Measurements from ENCODE around the gene ALDOB.

ALDOB gene

DNA sequence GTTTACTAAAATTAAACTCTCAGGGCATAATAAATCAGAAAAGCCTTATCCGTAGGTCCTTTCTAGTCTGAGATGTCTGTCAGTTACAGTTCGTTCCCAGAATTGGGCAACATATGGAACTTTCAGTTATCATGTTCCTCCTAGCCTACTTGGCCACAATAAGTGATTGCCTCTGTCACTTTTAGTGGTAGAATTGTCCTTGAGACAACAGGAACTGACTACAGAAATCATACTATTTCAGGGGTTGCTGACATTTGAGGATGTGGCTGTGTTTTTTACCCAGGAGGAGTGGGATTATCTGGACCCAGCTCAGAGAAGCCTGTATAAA lies 36.0 kb downstream of the ALDOB start:
- peaks cover 38% of the 10 kb centered on the region for H3K9me3 ChIP-seq (ENCODE audit: control insufficient read depth, low read length)
- H2BK5ac ChIP-seq (ENCODE audit: low read depth, low read length, poor library complexity, severe bottlenecking): no peak overlapping the region

DNA sequence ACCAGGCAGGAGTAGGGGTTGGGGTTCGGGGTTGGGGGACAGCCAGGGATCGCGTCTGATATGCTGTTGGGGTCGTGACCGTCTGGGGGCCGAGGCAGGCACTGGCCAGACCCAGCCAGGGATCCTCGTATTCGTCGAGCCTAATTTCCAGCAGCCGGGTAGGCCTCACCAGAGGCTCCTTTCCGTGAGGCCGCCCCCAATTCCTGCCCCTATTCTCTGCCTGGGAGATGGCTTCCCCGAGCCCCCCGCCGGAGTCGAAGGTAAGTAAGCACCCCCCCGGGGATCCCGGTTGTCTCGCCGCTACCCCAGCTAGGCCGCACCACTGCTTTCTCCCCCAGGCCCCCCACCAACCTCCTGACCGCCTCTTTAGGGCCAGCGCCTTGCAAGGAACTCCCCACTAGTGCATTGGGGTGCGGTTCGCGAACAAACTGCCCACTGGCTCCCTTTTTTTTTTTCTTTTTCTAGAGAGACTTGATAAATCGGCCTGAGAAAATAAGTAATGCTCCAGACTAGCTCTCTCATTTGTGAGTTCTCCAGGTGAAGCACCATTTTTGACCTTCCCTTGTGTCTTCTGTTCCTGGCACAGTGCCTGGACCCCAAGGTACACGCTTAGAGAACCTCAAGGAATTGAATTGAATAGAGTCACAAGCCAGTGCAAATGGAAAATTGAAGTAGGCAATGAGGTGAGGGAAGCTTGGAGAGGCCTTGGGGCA lies 36.5 kb downstream of the ALDOB start:
- Histone ChIP-seq H2BK120ac (ENCODE audit: low read depth, low read length) (peak overlapping the region; percentile 86), H2BK12ac (ENCODE audit: low read length in 2 of 2) (no peak overlapping the region), H3K79me1 (replicated peaks; ENCODE audit: low read length, poor library complexity, severe bottlenecking) (peaks cover 24% of the 10 kb centered on the region), H2BK5ac (ENCODE audit: low read depth, low read length, poor library complexity, severe bottlenecking) (no peak overlapping the region), H3K27ac (ENCODE audit: low read length, poor library complexity, severe bottlenecking) (no peak overlapping the region), H3K14ac (ENCODE audit: low read length in 2 of 2) (peak overlapping the region in 1 of 2 experiments; percentile 87), H3K4me2 (ENCODE audit: low read length, poor library complexity, severe bottlenecking) (peak overlapping the region; percentile 85), H3K9ac (ENCODE audit: low read length) (peak overlapping the region; percentile 99), H2BK15ac (ENCODE audit: low read depth, poor library complexity, severe bottlenecking) (no peak overlapping the region), H3K4ac (ENCODE audit: low read depth in 1 of 2, low read length in 2 of 2) (peak overlapping the region; percentile 35 to 65), H3K4me3 (ENCODE audit: insufficient read depth in 1 of 2, low read depth in 1 of 2, low read length in 2 of 2) (peak overlapping the region; percentile 71 to 98), H3K18ac (ENCODE audit: low read depth in 1 of 2, low read length in 2 of 2) (peak overlapping the region; percentile 44 to 86), H3K36me3 (ENCODE audit: control insufficient read depth in 1 of 2, insufficient read depth in 2 of 2, low read depth in 1 of 2, low read length in 2 of 2) (peaks cover 7 to 58% of the 10 kb centered on the region in 2 experiments), H3K4me1 (ENCODE audit: control insufficient read depth, insufficient read depth, low read depth, low read length) (peaks cover 3% of the 10 kb centered on the region), H3K27me3 (ENCODE audit: control insufficient read depth in 1 of 2, insufficient read depth in 1 of 2, low read length in 2 of 2) (no peaks in the 10 kb centered on the region), H2AFZ (ENCODE audit: low read depth, low read length) (peak overlapping the region; percentile 36), H4K8ac (ENCODE audit: low read length) (peak overlapping the region; percentile 61), H4K91ac (ENCODE audit: low read length) (peak overlapping the region; percentile 69), H2AK5ac (ENCODE audit: low read length, severe bottlenecking) (no peak overlapping the region), H3K23ac (ENCODE audit: low read length in 2 of 2) (peak overlapping the region in 1 of 2 experiments; percentile 70), H3K9me3 (ENCODE audit: control insufficient read depth, low read length) (peaks cover 32% of the 10 kb centered on the region)
- WGBS: 3% methylated on average over 28 of the region's 28 CpGs
- peak; percentile 25 for DNase-seq

More for the DNA sequence above, 36.0 kb downstream of the ALDOB start:
- H3K79me1 ChIP-seq (replicated peaks; ENCODE audit: low read length, poor library complexity, severe bottlenecking): peaks cover 20% of the 10 kb centered on the region
- no peak overlapping the region for H4K8ac ChIP-seq (ENCODE audit: low read length)
- H3K27ac ChIP-seq (ENCODE audit: low read length, poor library complexity, severe bottlenecking): no peak overlapping the region
- no peak overlapping the region for H4K91ac ChIP-seq (ENCODE audit: low read length)
- 40% methylated on average over 1 of the region's 2 CpGs for WGBS
- H2BK12ac ChIP-seq (ENCODE audit: low read length in 2 of 2): no peak overlapping the region
- H3K4me3 ChIP-seq (ENCODE audit: insufficient read depth in 1 of 2, low read depth in 1 of 2, low read length in 2 of 2): peak overlapping the region in 1 of 2 experiments; percentile 98
- peaks cover 7 to 59% of the 10 kb centered on the region in 2 experiments for H3K36me3 ChIP-seq (ENCODE audit: control insufficient read depth in 1 of 2, insufficient read depth in 2 of 2, low read depth in 1 of 2, low read length in 2 of 2)
- peaks cover 3% of the 10 kb centered on the region for H3K4me1 ChIP-seq (ENCODE audit: control insufficient read depth, insufficient read depth, low read depth, low read length)
- DNase-seq: no peak
- no peaks in the 10 kb centered on the region for H3K27me3 ChIP-seq (ENCODE audit: control insufficient read depth in 1 of 2, insufficient read depth in 1 of 2, low read length in 2 of 2)
- peak overlapping the region; percentile 99 for H3K9ac ChIP-seq (ENCODE audit: low read length)
- H3K4ac ChIP-seq (ENCODE audit: low read depth in 1 of 2, low read length in 2 of 2): no peak overlapping the region
- no peak overlapping the region for H2AFZ ChIP-seq (ENCODE audit: low read depth, low read length)
- H2BK120ac ChIP-seq (ENCODE audit: low read depth, low read length): no peak overlapping the region
- H2BK15ac ChIP-seq (ENCODE audit: low read depth, poor library complexity, severe bottlenecking): no peak overlapping the region
- H3K23ac ChIP-seq (ENCODE audit: low read length in 2 of 2): no peak overlapping the region
- H3K4me2 ChIP-seq (ENCODE audit: low read length, poor library complexity, severe bottlenecking): peak overlapping the region; percentile 85
- H2AK5ac ChIP-seq (ENCODE audit: low read length, severe bottlenecking): no peak overlapping the region
- no peak overlapping the region for H3K18ac ChIP-seq (ENCODE audit: low read depth in 1 of 2, low read length in 2 of 2)
- no peak overlapping the region for H3K14ac ChIP-seq (ENCODE audit: low read length in 2 of 2)

GRCh38 chr9:101398068-101398929 lies 37.3 kb downstream of the ALDOB start, which contains the start of the genes MRPL50 and ZNF189:
MRPL50 (minus strand) TSS chr9:101398618; CDS start chr9:101398592, 26 bp downstream.
ZNF189 (plus strand) TSS chr9:101398851; CDS start chr9:101399157, 306 bp downstream.
- Histone ChIP-seq H3K79me1 (replicated peaks; ENCODE audit: low read length, poor library complexity, severe bottlenecking) (peaks cover 24% of the 10 kb centered on the region), H4K91ac (ENCODE audit: low read length) (peak within 1 kb of the TSS; percentile 69), H3K9ac (ENCODE audit: low read length) (peak within 1 kb of the TSS; percentile 99), H2AK5ac (ENCODE audit: low read length, severe bottlenecking) (no peak within 1 kb of the TSS), H3K23ac (ENCODE audit: low read length in 2 of 2) (peak within 1 kb of the TSS in 1 of 2 experiments; percentile 70), H3K14ac (ENCODE audit: low read length in 2 of 2) (peak within 1 kb of the TSS in 1 of 2 experiments; percentile 87), H2BK12ac (ENCODE audit: low read length in 2 of 2) (no peak within 1 kb of the TSS), H3K27ac (ENCODE audit: low read length, poor library complexity, severe bottlenecking) (peak within 1 kb of the TSS; percentile 50), H2BK15ac (ENCODE audit: low read depth, poor library complexity, severe bottlenecking) (no peak within 1 kb of the TSS), H2BK120ac (ENCODE audit: low read depth, low read length) (peak within 1 kb of the TSS; percentile 86), H2BK5ac (ENCODE audit: low read depth, low read length, poor library complexity, severe bottlenecking) (no peak within 1 kb of the TSS), H3K36me3 (ENCODE audit: control insufficient read depth in 1 of 2, insufficient read depth in 2 of 2, low read depth in 1 of 2, low read length in 2 of 2) (peaks cover 7 to 51% of the 10 kb centered on the region in 2 experiments), H3K4me1 (ENCODE audit: control insufficient read depth, insufficient read depth, low read depth, low read length) (peaks cover 3% of the 10 kb centered on the region), H4K8ac (ENCODE audit: low read length) (peak within 1 kb of the TSS; percentile 87), H3K9me3 (ENCODE audit: control insufficient read depth, low read length) (peaks cover 25% of the 10 kb centered on the region), H3K27me3 (ENCODE audit: control insufficient read depth in 1 of 2, insufficient read depth in 1 of 2, low read length in 2 of 2) (no peaks in the 10 kb centered on the region), H3K18ac (ENCODE audit: low read depth in 1 of 2, low read length in 2 of 2) (peak within 1 kb of the TSS; percentile 44 to 86), H3K4me3 (ENCODE audit: insufficient read depth in 1 of 2, low read depth in 1 of 2, low read length in 2 of 2) (peak within 1 kb of the TSS; percentile 71 to 98), H2AFZ (ENCODE audit: low read depth, low read length) (peak within 1 kb of the TSS; percentile 71), H3K4ac (ENCODE audit: low read depth in 1 of 2, low read length in 2 of 2) (peak within 1 kb of the TSS; percentile 46 to 65), H3K4me2 (ENCODE audit: low read length, poor library complexity, severe bottlenecking) (peak within 1 kb of the TSS; percentile 91)
- DNase-seq: peak; percentile 99
- under 1% methylated on average over 44 of the region's 44 CpGs for WGBS

GRCh38 chr9:101397746-101398067 lies 37.9 kb downstream of the ALDOB start:
- Histone ChIP-seq H3K23ac (ENCODE audit: low read length in 2 of 2) (no peak overlapping the region), H2BK15ac (ENCODE audit: low read depth, poor library complexity, severe bottlenecking) (no peak overlapping the region)
- WGBS: 14% methylated on average over 4 of the region's 4 CpGs

More at GRCh38 chr9:101397746-101398067, 37.9 kb downstream of the ALDOB start:
- no peaks in the 10 kb centered on the region for H3K27me3 ChIP-seq (ENCODE audit: control insufficient read depth in 1 of 2, insufficient read depth in 1 of 2, low read length in 2 of 2)
- no peak overlapping the region for H2AK5ac ChIP-seq (ENCODE audit: low read length, severe bottlenecking)
- no peak overlapping the region for H3K27ac ChIP-seq (ENCODE audit: low read length, poor library complexity, severe bottlenecking)
- H4K8ac ChIP-seq (ENCODE audit: low read length): no peak overlapping the region
- no peak overlapping the region for H2AFZ ChIP-seq (ENCODE audit: low read depth, low read length)
- H3K79me1 ChIP-seq (replicated peaks; ENCODE audit: low read length, poor library complexity, severe bottlenecking): peaks cover 20% of the 10 kb centered on the region
- H3K4me1 ChIP-seq (ENCODE audit: control insufficient read depth, insufficient read depth, low read depth, low read length): peaks cover 3% of the 10 kb centered on the region
- H3K4me3 ChIP-seq (ENCODE audit: insufficient read depth in 1 of 2, low read depth in 1 of 2, low read length in 2 of 2): peak overlapping the region; percentile 63 to 98
- peak overlapping the region; percentile 91 for H3K4me2 ChIP-seq (ENCODE audit: low read length, poor library complexity, severe bottlenecking)
- H3K14ac ChIP-seq (ENCODE audit: low read length in 2 of 2): peak overlapping the region in 1 of 2 experiments; percentile 28
- no peak overlapping the region for H2BK120ac ChIP-seq (ENCODE audit: low read depth, low read length)
- H4K91ac ChIP-seq (ENCODE audit: low read length): no peak overlapping the region
- no peak for DNase-seq
- H3K9ac ChIP-seq (ENCODE audit: low read length): peak overlapping the region; percentile 99
- H3K36me3 ChIP-seq (ENCODE audit: control insufficient read depth in 1 of 2, insufficient read depth in 2 of 2, low read depth in 1 of 2, low read length in 2 of 2): peaks cover 4 to 45% of the 10 kb centered on the region in 2 experiments
- no peak overlapping the region for H3K18ac ChIP-seq (ENCODE audit: low read depth in 1 of 2, low read length in 2 of 2)
- no peak overlapping the region for H3K4ac ChIP-seq (ENCODE audit: low read depth in 1 of 2, low read length in 2 of 2)
- H3K9me3 ChIP-seq (ENCODE audit: control insufficient read depth, low read length): peaks cover 19% of the 10 kb centered on the region
- H2BK12ac ChIP-seq (ENCODE audit: low read length in 2 of 2): no peak overlapping the region
- H2BK5ac ChIP-seq (ENCODE audit: low read depth, low read length, poor library complexity, severe bottlenecking): no peak overlapping the region

Data from mesenchymal stem cell (in vitro differentiated cells and primary cell).